K562 (cell line): Measurements from ENCODE around the gene BAK1. TPM values are rescaled to one million over a fixed set of nuclear protein-coding genes. Genes with fewer than 3 reads are reported as not detected.
A peak's percentile ranks its signal among the peaks of the same experiment; 100 is the strongest.

Source experiments
- ATF7 ChIP-seq: fragments of 450-650 bp; IDR thresholded peaks from 2 replicates; pipeline ENCODE4 v1.7.1; 2014; ENCODE audit warnings: mild to moderate bottlenecking, moderate library complexity
- CTBP1 ChIP-seq: fragments of 450-650 bp; IDR thresholded peaks from 2 replicates; pipeline ENCODE4 v1.6.1; 2016; ENCODE audit warnings: borderline replicate concordance
- KLF13 ChIP-seq: fragments of 450-650 bp; IDR thresholded peaks from 2 replicates; pipeline ENCODE4 v1.6.1; 2016; ENCODE audit warnings: missing genetic modification characterization, low read depth, mild to moderate bottlenecking, missing compliant biosample characterization, moderate library complexity, borderline replicate concordance
- RAD21 ChIP-seq, 2 experiments: fragments of 250-450 bp in 1 of 2; fragments of 450-650 bp in 1 of 2; sonication (Bioruptor Pico) in 1 of 2; formaldehyde crosslinking in 1 of 2; IDR thresholded peaks in 1 of 2; conservative IDR thresholded peaks in 1 of 2; 2 replicates each; pipeline versions ENCODE4 v1.4.0 to v1.8.0; 2020 to 2022; ENCODE audit warnings: mild to moderate bottlenecking in 2 of 2, moderate library complexity in 1 of 2
- SP2 ChIP-seq: IDR thresholded peaks from 2 replicates; pipeline ENCODE4 v1.6.1; 2011; ENCODE audit warnings: mild to moderate bottlenecking, low read depth, low read length, moderate library complexity; ENCODE audit not compliant: poor library complexity, severe bottlenecking; ENCODE audit errors: extremely low read depth
- ZNF134 ChIP-seq: fragments of 250-450 bp; sonication (Bioruptor Pico); conservative IDR thresholded peaks from 2 replicates; pipeline ENCODE4 v1.4.0; 2020
- ZSCAN32 ChIP-seq: fragments of 450-650 bp; formaldehyde crosslinking; IDR thresholded peaks from 2 replicates; pipeline ENCODE4 v1.4.0; 2020; ENCODE audit warnings: mild to moderate bottlenecking, moderate library complexity
- polyA plus RNA-seq, 8 experiments: library from polyadenylated mRNA; depleted of rRNA in 4 of 8; stranded (reverse) in 5 of 8; unstranded in 3 of 8; fragments of >200 nt; fragmentation: Nextera tagmentation in 2 of 8; fragmentation: Illumina TruSeq in 1 of 8; extraction: Ambion mirVana in 2 of 8; extraction: Trizol in 1 of 8; gene quantifications; 2 replicates each; pipeline versions ENCODE4 v1.2.1 to v1.2.3, GENCODE V29; 2011 to 2014; ENCODE audit warnings: inconsistent platforms in 1 of 8, missing spikeins in 1 of 8
- total RNA-seq, 7 experiments: library from RNA; depleted of rRNA in 6 of 7; stranded (reverse); fragments of >200 nt in 6 of 7; fragmentation: Illumina TruSeq in 2 of 7; extraction: Trizol in 2 of 7; gene quantifications; 2 replicates each; pipeline versions ENCODE4 v1.2.1 to v1.2.3, GENCODE V29; 2011 to 2021; ENCODE audit warnings: low replicate concordance in 1 of 7
- TF ChIP-seq, protein P1 (sequence below), 3 experiments: IDR thresholded peaks in 2 of 3; conservative IDR thresholded peaks in 1 of 3; 2 replicates each; pipeline ENCODE4 v1.5.1; 2011 to 2012; ENCODE audit warnings: low read length in 3 of 3, mild to moderate bottlenecking in 3 of 3, control low read depth in 2 of 3, improper control_type of control experiment in 1 of 3, inconsistent platforms in 1 of 3, low read depth in 1 of 3, mixed read lengths in 1 of 3, moderate library complexity in 1 of 3; ENCODE audit not compliant: insufficient read depth in 2 of 3
- TF ChIP-seq, protein P2 (sequence below): sonication (generic); formaldehyde crosslinking; IDR thresholded peaks from 2 replicates; pipeline ENCODE4 v1.8.0; 2022; ENCODE audit warnings: missing genetic modification reagents, mild to moderate bottlenecking, borderline replicate concordance
- TF ChIP-seq, protein P3 (sequence below): fragments of 450-650 bp; IDR thresholded peaks from 2 replicates; pipeline ENCODE4 v1.6.1; 2016; ENCODE audit warnings: borderline replicate concordance
- TF ChIP-seq, protein P4 (sequence below): fragments of 450-650 bp; IDR thresholded peaks from 2 replicates; pipeline ENCODE4 v1.6.1; 2016
- TF ChIP-seq, protein P5 (sequence below), 2 experiments: fragments of 150-350 bp in 1 of 2; IDR thresholded peaks; 2 replicates each; pipeline ENCODE4 v1.6.1; 2012 to 2016; ENCODE audit warnings: low read depth in 2 of 2, low read length in 2 of 2, mild to moderate bottlenecking in 1 of 2, moderate library complexity in 1 of 2

The BAK1 gene
- total and polyA plus RNA-seq, 9 of the 15 experiments (the other 6 are each of a cell fraction or from before 2014, with no cell fraction given), result 5.4 to 30.7 (median 18.9) TPM

DNA sequence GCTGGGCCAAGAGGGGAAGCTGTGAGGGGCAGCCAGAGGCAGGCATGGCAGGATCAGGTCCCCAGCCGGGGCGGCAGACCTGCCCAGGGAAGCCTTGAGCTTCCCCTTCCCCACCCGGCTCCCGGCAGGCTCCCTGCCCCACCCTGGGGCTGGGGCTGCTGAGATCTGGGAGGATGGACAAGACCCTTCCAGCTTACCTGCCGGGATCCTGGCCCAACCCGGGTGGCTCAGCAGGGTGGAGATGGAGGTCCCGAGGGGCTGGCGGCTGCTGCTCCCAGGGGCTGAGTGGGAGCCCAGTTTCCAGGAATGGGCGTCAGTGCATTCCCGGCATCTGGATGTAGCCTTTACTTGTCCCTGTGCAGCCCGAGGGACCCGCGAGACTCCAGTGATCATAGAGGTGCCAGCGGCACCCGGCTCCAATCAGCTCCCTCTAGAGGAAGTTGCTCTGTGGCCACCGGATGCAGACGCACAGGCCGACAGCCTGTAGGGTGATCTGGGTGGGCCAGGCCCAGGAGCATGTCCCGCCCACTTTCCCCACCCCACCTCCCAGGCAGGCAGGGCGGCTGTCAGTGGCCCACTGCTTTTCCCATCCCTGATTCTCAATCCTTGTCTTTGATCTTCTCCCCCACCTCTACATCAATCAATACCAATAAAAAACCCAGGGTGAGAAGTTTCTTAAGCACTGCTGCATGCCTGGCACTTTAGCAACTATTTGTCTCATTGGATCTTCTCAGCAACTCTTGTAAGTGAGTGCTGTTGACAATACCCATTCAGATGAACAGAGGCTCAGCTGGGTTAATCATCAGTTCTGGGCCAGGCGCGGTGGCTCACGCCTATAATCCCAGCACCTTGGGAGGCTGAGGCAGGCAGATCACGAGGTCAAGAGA lies at the start of gene BAK1 (continued):
- peak; percentile 44; the same call in 1 of the 2 replicates for TF ChIP-seq KLF13 (tag)
- TF ChIP-seq, protein P1, sequence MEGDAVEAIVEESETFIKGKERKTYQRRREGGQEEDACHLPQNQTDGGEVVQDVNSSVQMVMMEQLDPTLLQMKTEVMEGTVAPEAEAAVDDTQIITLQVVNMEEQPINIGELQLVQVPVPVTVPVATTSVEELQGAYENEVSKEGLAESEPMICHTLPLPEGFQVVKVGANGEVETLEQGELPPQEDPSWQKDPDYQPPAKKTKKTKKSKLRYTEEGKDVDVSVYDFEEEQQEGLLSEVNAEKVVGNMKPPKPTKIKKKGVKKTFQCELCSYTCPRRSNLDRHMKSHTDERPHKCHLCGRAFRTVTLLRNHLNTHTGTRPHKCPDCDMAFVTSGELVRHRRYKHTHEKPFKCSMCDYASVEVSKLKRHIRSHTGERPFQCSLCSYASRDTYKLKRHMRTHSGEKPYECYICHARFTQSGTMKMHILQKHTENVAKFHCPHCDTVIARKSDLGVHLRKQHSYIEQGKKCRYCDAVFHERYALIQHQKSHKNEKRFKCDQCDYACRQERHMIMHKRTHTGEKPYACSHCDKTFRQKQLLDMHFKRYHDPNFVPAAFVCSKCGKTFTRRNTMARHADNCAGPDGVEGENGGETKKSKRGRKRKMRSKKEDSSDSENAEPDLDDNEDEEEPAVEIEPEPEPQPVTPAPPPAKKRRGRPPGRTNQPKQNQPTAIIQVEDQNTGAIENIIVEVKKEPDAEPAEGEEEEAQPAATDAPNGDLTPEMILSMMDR (IDR thresholded peaks at IDR 0.05 in 2 of 3, conservative IDR thresholded peaks at IDR 0.05 in 1 of 3; ENCODE audit: insufficient read depth in 2 of 3, low read depth in 1 of 3, low read length in 3 of 3), result peak; percentile 76 to 88 (median 81)
- TF ChIP-seq, protein P2, sequence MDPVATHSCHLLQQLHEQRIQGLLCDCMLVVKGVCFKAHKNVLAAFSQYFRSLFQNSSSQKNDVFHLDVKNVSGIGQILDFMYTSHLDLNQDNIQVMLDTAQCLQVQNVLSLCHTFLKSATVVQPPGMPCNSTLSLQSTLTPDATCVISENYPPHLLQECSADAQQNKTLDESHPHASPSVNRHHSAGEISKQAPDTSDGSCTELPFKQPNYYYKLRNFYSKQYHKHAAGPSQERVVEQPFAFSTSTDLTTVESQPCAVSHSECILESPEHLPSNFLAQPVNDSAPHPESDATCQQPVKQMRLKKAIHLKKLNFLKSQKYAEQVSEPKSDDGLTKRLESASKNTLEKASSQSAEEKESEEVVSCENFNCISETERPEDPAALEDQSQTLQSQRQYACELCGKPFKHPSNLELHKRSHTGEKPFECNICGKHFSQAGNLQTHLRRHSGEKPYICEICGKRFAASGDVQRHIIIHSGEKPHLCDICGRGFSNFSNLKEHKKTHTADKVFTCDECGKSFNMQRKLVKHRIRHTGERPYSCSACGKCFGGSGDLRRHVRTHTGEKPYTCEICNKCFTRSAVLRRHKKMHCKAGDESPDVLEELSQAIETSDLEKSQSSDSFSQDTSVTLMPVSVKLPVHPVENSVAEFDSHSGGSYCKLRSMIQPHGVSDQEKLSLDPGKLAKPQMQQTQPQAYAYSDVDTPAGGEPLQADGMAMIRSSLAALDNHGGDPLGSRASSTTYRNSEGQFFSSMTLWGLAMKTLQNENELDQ (CRISPR knock-in tag), result 0 out of 2 replicates have a peak, but pooled peaks have one; percentile 48
- TF ChIP-seq, protein P3, sequence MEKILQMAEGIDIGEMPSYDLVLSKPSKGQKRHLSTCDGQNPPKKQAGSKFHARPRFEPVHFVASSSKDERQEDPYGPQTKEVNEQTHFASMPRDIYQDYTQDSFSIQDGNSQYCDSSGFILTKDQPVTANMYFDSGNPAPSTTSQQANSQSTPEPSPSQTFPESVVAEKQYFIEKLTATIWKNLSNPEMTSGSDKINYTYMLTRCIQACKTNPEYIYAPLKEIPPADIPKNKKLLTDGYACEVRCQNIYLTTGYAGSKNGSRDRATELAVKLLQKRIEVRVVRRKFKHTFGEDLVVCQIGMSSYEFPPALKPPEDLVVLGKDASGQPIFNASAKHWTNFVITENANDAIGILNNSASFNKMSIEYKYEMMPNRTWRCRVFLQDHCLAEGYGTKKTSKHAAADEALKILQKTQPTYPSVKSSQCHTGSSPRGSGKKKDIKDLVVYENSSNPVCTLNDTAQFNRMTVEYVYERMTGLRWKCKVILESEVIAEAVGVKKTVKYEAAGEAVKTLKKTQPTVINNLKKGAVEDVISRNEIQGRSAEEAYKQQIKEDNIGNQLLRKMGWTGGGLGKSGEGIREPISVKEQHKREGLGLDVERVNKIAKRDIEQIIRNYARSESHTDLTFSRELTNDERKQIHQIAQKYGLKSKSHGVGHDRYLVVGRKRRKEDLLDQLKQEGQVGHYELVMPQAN, result peak; percentile 57; the same call in 1 of the 2 replicates
- TF ChIP-seq ZSCAN32 (CRISPR knock-in tag), result no peak
- peak; percentile 79 for TF ChIP-seq ATF7
- peak; percentile 81; the same call in 1 of the 2 replicates for TF ChIP-seq CTBP1
- TF ChIP-seq, protein P4, sequence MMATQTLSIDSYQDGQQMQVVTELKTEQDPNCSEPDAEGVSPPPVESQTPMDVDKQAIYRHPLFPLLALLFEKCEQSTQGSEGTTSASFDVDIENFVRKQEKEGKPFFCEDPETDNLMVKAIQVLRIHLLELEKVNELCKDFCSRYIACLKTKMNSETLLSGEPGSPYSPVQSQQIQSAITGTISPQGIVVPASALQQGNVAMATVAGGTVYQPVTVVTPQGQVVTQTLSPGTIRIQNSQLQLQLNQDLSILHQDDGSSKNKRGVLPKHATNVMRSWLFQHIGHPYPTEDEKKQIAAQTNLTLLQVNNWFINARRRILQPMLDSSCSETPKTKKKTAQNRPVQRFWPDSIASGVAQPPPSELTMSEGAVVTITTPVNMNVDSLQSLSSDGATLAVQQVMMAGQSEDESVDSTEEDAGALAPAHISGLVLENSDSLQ, result peak; percentile 80
- no peak for TF ChIP-seq ZNF134 (CRISPR knock-in tag)
- TF ChIP-seq RAD21 (CRISPR knock-in tag; conservative IDR thresholded peaks at IDR 0.05 in 1 of 2, IDR thresholded peaks at IDR 0.05 in 1 of 2), result peak in 1 of 2 experiments; percentile 51; a peak in 2 of 4 replicates
- TF ChIP-seq, protein P5, sequence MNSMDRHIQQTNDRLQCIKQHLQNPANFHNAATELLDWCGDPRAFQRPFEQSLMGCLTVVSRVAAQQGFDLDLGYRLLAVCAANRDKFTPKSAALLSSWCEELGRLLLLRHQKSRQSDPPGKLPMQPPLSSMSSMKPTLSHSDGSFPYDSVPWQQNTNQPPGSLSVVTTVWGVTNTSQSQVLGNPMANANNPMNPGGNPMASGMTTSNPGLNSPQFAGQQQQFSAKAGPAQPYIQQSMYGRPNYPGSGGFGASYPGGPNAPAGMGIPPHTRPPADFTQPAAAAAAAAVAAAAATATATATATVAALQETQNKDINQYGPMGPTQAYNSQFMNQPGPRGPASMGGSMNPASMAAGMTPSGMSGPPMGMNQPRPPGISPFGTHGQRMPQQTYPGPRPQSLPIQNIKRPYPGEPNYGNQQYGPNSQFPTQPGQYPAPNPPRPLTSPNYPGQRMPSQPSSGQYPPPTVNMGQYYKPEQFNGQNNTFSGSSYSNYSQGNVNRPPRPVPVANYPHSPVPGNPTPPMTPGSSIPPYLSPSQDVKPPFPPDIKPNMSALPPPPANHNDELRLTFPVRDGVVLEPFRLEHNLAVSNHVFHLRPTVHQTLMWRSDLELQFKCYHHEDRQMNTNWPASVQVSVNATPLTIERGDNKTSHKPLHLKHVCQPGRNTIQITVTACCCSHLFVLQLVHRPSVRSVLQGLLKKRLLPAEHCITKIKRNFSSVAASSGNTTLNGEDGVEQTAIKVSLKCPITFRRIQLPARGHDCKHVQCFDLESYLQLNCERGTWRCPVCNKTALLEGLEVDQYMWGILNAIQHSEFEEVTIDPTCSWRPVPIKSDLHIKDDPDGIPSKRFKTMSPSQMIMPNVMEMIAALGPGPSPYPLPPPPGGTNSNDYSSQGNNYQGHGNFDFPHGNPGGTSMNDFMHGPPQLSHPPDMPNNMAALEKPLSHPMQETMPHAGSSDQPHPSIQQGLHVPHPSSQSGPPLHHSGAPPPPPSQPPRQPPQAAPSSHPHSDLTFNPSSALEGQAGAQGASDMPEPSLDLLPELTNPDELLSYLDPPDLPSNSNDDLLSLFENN (IDR thresholded peaks at IDR 0.05; ENCODE audit: low read depth in 2 of 2, low read length in 2 of 2), result 0 out of 4 replicates have a peak, but pooled peaks of 1 of the 2 experiments have one; percentile 31
- TF ChIP-seq SP2, result peak; percentile 78
